Ishikawa (cell line): Measurements from ENCODE around the gene DOLK.

ENCODE experiments used
- CEBPB ChIP-seq: IDR thresholded peaks from 2 replicates; pipeline ENCODE4 v1.6.1; 2012
- CREB1 ChIP-seq: IDR thresholded peaks from 2 replicates; pipeline ENCODE4 v1.6.1; 2012; ENCODE audit warnings: low read depth
- EGR1 ChIP-seq: IDR thresholded peaks from 2 replicates; pipeline ENCODE4 v1.6.1; 2012
- EP300 ChIP-seq: IDR thresholded peaks from 2 replicates; pipeline ENCODE4 v1.6.1; 2012; ENCODE audit warnings: borderline replicate concordance
- FOXM1 ChIP-seq: IDR thresholded peaks from 2 replicates; pipeline ENCODE4 v1.6.1; 2012; ENCODE audit warnings: low read depth, borderline replicate concordance
- NFIC ChIP-seq: IDR thresholded peaks from 2 replicates; pipeline ENCODE4 v1.6.1; 2012
- RAD21 ChIP-seq: IDR thresholded peaks from 2 replicates; pipeline ENCODE4 v1.6.1; 2012; ENCODE audit warnings: low read depth
- TAF1 ChIP-seq: IDR thresholded peaks from 2 replicates; pipeline ENCODE4 v1.6.1; 2012; ENCODE audit warnings: low read depth, mild to moderate bottlenecking
- TCF12 ChIP-seq: IDR thresholded peaks from 2 replicates; pipeline ENCODE4 v1.6.1; 2012; ENCODE audit warnings: low read depth
- TEAD4 ChIP-seq: IDR thresholded peaks from 2 replicates; pipeline ENCODE4 v1.6.1; 2012
- YY1 ChIP-seq: IDR thresholded peaks from 2 replicates; pipeline ENCODE4 v1.6.1; 2012; ENCODE audit warnings: low read depth
- ZBTB7A ChIP-seq: IDR thresholded peaks from 2 replicates; pipeline ENCODE4 v1.6.1; 2012; ENCODE audit warnings: low read depth
- TF ChIP-seq, protein P1 (sequence below): IDR thresholded peaks from 2 replicates; pipeline ENCODE4 v1.6.1; 2012
- TF ChIP-seq, protein P2 (sequence below): IDR thresholded peaks from 2 replicates; pipeline ENCODE4 v1.6.1; 2012; ENCODE audit warnings: low read depth, mild to moderate bottlenecking
- TF ChIP-seq, protein P3 (sequence below): IDR thresholded peaks from 2 replicates; pipeline ENCODE4 v1.6.1; 2012

DOLK gene

DNA sequence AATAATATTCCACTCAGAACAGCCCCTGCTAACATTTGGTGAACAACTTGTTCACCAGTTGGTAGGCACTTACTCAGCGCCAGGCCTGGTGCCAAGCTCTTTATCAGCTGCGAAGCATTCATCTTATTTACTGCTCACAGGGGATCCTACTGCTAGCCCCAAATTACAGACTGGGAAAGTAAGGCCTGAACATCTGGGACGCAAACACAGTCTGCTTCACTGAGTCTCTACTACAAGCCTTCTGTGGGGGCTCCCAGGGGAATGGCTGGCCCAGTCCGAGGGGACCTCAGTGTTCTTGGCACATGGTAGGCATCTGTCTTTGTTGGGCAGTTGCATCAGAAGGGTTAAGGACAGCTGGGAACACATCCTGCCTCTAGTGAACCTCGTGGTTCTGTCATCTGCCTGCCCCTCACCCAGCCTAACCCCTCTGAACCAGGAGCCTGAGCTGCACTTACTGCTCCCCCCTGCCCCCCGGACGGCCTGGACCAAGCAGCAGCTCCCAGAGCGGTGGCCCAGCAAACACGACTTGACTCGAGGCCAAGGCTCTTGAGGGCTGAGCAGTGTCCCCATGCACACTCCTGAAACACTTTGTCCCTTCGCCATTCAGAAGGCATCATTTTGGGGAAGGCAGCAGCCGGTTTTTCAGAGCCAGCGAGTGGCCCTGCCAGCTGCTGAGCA, 26.9 kb downstream of the DOLK start, which contains the start of gene PHYHD1:
PHYHD1 (plus strand) TSS at position 602 of the 678 bp plus-strand sequence. CDS start 1,342 bp downstream, outside the sequence.
- no peak for TF ChIP-seq ZBTB7A
- TF ChIP-seq, protein P1, sequence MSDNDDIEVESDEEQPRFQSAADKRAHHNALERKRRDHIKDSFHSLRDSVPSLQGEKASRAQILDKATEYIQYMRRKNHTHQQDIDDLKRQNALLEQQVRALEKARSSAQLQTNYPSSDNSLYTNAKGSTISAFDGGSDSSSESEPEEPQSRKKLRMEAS, result no peak
- TF ChIP-seq, protein P2, sequence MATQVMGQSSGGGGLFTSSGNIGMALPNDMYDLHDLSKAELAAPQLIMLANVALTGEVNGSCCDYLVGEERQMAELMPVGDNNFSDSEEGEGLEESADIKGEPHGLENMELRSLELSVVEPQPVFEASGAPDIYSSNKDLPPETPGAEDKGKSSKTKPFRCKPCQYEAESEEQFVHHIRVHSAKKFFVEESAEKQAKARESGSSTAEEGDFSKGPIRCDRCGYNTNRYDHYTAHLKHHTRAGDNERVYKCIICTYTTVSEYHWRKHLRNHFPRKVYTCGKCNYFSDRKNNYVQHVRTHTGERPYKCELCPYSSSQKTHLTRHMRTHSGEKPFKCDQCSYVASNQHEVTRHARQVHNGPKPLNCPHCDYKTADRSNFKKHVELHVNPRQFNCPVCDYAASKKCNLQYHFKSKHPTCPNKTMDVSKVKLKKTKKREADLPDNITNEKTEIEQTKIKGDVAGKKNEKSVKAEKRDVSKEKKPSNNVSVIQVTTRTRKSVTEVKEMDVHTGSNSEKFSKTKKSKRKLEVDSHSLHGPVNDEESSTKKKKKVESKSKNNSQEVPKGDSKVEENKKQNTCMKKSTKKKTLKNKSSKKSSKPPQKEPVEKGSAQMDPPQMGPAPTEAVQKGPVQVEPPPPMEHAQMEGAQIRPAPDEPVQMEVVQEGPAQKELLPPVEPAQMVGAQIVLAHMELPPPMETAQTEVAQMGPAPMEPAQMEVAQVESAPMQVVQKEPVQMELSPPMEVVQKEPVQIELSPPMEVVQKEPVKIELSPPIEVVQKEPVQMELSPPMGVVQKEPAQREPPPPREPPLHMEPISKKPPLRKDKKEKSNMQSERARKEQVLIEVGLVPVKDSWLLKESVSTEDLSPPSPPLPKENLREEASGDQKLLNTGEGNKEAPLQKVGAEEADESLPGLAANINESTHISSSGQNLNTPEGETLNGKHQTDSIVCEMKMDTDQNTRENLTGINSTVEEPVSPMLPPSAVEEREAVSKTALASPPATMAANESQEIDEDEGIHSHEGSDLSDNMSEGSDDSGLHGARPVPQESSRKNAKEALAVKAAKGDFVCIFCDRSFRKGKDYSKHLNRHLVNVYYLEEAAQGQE, result no peak
- no peak for TF ChIP-seq EP300
- no peak for TF ChIP-seq EGR1
- TF ChIP-seq, protein P3, sequence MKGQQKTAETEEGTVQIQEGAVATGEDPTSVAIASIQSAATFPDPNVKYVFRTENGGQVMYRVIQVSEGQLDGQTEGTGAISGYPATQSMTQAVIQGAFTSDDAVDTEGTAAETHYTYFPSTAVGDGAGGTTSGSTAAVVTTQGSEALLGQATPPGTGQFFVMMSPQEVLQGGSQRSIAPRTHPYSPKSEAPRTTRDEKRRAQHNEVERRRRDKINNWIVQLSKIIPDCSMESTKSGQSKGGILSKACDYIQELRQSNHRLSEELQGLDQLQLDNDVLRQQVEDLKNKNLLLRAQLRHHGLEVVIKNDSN, result no peak

DNA sequence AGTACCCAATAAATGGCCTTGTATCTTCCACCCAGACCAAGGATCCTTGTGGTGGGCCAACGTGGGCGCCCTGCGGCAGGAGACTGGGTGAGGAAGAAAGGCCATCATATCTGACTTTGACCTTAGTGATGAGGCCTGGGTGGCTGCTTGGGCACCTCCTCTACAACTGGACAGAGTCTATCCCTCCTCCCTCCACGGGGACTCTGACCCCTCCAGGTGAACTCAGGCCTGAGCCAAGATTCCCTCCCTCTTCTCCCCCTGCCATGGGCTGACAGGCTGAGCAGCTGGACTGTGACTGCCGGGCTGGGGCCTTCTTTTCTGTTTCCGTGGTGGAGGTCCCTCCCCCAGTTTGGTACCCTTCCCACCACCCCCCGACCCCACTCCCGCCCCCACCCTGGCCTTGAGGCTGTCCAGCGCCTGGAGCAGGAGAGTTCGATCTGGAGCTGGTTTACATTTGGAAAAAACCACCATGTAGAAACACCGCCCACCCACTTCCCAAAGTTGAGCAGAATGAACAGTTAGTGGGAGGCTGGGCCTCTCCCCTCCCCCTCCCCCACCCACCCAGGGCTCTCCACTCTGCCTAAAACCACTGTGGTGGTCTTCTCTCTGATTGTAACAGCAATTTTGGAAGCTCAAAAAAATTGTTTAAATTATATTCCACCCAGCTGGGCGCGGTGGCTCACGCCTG, 27.9 kb downstream of the DOLK start:
- no peak for TF ChIP-seq CREB1
- TF ChIP-seq RAD21, result no peak
- TF ChIP-seq, protein P1, result no peak
- no peak for TF ChIP-seq ZBTB7A
- TF ChIP-seq CEBPB, result no peak
- TF ChIP-seq, protein P3, result no peak
- TF ChIP-seq TEAD4, result no peak
- TF ChIP-seq FOXM1, result no peak
- no peak for TF ChIP-seq TAF1
- TF ChIP-seq, protein P2, result no peak
- TF ChIP-seq YY1, result no peak
- TF ChIP-seq TCF12, result no peak
- no peak for TF ChIP-seq EGR1

DNA sequence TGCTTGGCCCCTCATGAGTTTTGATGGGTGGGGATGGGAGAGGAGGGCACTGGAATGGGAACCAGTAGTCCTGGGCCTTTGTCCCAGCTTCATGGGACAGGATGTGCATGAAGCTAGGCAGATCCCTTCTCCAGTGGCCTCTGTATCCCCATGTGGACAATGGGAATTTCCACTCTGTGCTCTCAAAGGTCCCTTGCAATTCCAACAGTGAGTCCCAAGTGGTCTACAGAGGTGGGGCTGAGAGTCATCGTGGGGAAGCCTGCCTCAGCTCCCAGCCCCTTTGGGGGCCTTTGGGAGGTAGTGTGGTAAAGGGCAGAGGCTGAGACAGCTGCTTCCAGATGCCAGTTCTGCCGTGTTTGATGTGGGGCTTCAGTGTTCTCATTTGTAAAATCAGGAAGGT, 28.5 kb downstream of the DOLK start:
- TF ChIP-seq TEAD4 (no peak), CEBPB (no peak), TCF12 (no peak), RAD21 (no peak), YY1 (no peak), EGR1 (no peak), NFIC (no peak), CREB1 (no peak), TAF1 (no peak), ZBTB7A (no peak), FOXM1 (no peak), EP300 (no peak)
- TF ChIP-seq, protein P3, result no peak
- TF ChIP-seq, protein P2, result no peak
- TF ChIP-seq, protein P1, result no peak
